DND-41 (cell line): ENCODE data around the gene CLPTM1L.

Source experiments
- CTCF ChIP-seq: IDR thresholded peaks from 2 replicates; pipeline ENCODE4 v1.5.1; 2012; ENCODE audit warnings: borderline replicate concordance, low read length, moderate library complexity, mild to moderate bottlenecking; ENCODE audit not compliant: poor library complexity, severe bottlenecking; ENCODE audit errors: extremely low read depth
- EZH2 ChIP-seq: IDR thresholded peaks from 3 replicates; pipeline ENCODE4 v1.6.1; 2012; ENCODE audit warnings: borderline replicate concordance, low read depth, mild to moderate bottlenecking, moderate library complexity, low read length, inconsistent platforms; ENCODE audit not compliant: severe bottlenecking

- no peak for TF ChIP-seq CTCF
- TF ChIP-seq EZH2: no peak
These were observed 63.6 kb downstream of the CLPTM1L start for GRCh38 chr5:1281038-1281882.
